A204.1 (cell line): Measurements from ENCODE around the gene CAPNS1.

ENCODE experiments used
- FAIRE-seq: peaks from 2 replicates; lab custom pipeline; 2012; peaks lifted over from hg19 to GRCh38; lab: Jason Lieb, UNC

CAPNS1 gene

DNA sequence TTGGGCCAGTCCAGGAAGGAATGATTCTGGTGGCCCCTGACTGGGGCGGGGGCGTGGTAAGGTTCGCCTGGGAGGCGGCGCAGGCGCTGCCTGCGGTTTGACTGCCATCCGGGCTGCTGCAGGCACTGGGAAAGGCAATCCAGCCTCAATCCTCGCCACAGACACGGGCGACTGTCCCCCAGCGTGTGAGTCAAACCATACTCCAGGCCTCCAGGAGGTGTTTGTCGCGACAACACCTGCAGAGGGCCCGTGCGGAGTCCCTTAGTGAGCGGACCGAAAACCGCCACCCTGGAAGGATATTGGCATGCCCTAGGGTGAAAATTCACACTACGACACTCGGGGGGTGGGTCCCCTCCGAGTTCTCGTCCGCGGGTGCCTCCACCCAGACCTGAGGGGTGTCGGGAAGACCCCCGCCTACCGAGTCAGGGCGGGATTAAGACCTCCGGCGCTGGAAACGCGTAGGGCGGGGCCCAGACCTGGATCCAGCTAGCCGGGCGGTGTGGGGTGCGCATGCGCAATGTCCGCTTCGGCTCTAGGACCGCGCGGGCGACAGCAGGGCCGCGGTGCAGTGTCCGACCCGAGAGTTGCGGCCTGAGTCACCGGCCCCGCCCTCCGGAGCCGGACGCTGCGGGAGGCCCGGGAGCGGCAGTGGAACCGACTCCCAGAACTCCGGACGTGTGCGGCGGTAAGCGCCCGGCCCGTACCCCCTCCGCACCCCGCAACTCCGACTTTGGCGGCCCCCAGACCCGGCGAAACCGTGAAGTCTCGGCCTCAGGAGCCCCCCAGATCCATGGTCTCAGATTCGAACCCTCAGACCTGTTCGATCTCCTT is at the start of gene CAPNS1:
Gene CAPNS1 (plus strand): TSS at position 594 of the 831 bp plus-strand sequence. CDS start 946 bp downstream, outside the sequence.
- FAIRE-seq = peak; percentile 64

DNA sequence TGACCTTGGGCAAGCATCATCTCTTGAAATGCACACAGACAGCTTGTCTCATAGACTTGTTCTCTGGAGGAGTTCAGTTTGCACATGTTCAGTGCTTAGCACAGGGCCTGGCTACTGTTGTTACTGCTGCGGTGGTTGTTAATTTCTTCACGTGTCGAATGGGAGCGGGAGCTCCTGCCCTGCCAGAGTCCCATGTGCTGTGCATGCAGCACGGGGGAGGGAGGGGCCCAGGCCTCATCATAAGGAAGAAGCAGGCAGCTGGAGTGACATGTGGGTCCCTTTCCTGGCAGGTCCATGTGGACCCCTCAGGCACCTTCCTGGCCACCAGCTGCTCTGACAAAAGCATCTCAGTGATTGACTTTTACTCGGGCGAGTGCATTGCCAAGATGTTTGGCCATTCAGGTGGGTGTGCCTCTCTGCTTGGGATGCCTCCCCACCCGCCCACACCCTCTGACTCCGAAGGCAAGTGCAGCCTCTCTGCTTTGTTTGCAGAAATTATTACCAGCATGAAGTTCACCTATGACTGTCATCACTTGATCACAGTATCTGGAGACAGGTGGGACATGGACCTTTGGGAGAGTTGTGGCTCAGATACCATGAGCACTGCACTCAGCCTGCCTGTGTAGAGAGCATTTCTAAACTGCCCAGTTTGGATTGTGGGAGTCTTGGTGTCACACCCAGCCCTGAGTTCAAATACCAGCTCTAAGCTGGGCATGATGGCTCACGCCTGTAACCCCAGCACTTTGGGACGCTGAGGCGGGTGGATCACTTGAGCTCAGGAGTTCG is 48.8 kb upstream of the CAPNS1 start:
- FAIRE-seq = no peak

DNA sequence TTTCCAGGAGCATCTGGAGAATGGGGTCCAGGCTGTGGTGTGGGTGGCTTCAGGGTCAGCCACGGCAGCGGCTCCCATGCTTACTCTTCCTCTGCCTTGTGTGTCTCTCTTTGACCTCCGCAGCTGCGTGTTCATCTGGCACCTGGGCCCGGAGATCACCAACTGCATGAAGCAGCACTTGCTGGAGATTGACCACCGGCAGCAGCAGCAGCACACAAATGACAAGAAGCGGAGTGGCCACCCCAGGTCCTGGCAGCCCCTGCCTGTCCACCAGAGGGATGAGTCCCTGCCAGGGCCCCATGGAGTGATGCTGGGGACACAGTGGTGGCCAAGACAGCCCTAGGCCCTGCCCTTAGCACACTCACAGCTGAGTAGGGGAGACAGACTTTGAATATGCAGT is 47.3 kb upstream of the CAPNS1 start:
- FAIRE-seq = no peak

DNA sequence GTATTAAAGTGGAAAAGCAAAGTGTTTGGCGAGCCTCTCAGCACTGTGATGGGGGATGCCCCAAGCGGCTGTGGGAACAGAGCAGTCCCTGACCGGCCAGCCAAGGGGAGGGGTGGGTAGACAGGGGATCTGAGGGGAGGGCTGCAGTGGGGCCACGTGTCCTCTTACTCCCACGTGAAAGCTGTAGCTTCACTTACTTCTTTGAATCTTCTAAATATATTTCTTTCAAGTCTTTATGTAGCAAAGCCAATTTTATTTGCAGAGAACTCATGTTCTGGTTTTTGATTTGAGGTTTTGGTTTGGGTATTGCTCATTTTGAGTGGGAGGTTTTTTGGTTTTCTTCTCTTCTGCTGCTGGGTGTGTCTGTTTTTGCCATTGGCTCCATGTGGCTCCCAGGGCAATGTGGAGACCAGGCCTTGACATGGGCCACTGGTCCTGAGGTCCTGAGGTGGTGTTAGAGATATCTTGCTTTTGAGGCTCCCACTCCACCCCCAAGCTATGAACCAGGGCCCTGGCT is 46.7 kb upstream of the CAPNS1 start:
- FAIRE-seq = no peak

DNA sequence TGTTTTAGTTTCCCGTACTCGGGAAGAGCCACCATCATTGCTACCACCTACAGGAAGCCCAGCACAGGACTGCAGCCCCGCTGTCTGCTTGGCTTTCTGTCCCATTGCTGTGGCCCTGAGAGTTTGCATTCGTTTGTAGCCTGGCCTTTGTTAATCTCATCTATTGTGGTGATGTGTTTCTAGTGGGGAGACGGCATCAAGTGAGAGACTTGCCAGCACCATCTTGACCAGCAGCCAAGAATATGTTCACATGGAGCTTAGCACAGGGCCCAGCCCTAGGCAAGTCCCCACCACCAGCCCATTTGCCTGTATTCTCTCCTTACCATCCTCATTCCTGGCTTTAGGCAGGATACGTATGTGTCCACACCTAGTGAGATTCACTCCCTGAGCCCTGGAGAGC is 46.2 kb upstream of the CAPNS1 start:
- FAIRE-seq = no peak

DNA sequence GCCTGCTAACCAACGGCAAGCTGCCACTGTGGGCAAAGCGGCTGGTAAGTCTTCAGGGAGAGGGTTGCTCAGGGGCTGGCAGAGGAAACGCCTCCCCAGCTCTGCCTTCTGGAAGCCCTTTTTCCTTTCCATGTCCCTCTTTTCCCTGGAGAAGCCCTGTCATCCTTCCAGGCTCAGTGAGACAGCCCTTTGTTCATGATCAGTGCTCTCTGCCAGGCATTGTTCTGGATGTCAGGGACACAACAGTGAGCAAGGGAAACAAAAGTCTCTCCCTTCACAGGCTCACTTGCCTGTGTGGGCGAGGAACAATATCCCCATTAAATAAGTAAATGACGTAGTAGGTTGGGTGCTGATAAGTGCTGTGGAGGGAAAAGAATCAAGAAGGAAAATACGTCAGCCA is 42.8 kb upstream of the CAPNS1 start:
- FAIRE-seq = no peak

DNA sequence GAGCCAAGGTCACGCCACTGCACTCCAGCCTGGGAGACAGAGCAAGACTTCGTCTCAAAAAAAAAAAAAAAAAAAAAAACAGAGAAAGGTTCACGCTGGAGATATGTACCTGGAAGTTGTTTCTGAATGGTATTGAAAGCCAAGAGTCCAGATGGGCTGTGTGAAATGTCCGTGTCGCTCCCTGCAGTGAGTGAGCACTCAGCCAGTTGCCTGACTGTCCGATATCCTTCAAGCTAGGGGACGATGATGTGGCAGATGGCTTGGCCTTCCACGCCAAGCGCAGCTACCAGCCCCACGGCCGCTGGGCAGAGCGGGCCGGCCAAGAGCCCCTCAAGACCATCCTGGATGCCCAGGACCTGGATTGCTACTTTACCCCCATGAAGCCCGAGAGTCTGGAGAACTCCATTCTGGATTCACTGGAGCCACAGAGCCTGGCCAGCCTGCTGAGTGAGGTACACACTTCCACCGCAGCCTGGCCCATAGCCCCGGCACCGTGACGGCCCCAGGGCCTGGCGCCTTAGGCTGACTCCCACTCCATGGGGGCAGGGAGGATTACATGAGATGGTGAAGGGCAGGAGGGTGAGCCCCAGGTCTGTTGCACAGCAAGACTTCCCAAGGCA is 40.6 kb upstream of the CAPNS1 start:
- no peak for FAIRE-seq

DNA sequence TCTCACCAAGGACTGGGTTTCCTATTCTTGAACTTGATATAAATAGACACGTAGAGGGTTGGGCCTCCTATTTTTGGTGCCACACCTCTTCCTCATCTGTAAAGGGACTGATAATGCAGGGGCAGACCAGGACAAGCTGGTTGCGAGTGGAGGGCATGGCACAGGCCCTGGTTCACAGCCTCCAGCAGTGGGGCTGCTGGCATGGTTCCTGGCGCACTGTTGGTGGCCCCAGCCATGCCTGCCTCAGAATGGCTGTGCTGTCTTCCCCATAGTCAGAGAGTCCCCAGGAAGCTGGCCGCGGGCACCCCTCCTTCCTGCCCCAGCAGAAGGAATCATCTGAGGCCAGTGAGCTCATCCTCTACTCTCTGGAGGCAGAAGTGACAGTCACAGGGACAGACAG is 39.4 kb upstream of the CAPNS1 start:
- no peak for FAIRE-seq

DNA sequence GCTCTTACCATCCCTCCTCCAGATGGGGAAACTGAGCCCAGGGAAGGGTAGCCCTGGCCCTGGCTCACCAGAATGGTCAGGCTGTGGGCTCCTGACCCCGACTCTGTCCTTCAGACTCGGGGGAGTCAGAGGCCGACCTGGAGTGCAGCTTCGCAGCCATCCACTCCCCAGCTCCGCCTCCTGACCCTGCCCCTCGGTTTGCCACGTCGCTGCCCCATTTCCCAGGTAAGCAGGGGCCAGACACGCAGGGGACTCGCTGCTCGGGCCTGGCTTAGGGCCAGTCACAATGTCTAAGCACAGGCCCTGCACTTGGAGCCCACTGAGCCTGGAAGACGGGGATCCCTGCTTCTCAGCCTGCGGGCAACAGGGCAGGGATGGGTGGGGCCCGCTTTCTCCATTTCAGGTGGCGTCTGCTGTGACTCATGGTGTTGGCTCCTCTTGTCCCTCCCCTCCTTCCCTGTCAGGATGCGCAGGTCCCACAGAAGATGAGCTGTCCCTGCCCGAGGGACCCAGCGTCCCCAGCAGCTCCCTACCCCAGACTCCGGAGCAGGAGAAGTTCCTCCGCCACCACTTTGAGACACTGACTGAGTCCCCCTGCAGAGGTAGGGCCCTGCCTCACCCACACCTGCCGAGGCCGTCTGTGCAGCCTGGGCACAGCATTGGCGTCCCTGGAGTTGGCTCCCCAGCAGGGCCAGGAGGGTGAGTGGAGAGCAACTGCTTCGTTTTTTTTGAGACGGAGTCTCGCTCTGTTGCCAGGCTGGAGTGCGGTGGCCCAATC is 38.1 kb upstream of the CAPNS1 start:
- no peak for FAIRE-seq

DNA sequence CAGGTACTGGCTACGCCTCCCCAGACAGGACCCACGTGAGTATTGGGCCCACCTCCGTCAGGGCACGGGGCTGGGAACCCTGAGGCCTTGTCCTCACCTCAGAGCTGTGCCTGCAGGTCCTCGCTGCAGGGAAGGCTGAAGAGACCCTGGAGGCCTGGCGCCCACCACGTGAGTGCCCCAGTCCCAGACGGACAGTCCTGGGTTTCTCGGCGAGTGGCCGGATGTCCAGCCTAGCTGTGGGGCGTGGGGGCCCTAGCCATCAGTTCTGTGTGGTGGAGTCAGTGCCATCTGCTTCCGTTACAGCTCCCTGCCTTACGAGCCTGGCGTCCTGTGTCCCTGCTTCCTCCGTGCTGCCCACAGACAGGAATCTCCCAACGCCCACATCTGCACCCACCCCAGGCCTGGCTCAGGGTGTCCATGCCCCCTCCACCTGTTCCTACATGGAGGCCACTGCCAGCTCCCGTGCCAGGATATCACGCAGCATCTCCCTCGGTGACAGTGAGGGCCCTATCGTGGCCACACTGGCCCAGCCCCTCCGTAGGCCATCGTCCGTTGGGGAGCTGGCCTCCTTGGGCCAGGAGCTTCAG is 36.7 kb upstream of the CAPNS1 start:
- no peak for FAIRE-seq

DNA sequence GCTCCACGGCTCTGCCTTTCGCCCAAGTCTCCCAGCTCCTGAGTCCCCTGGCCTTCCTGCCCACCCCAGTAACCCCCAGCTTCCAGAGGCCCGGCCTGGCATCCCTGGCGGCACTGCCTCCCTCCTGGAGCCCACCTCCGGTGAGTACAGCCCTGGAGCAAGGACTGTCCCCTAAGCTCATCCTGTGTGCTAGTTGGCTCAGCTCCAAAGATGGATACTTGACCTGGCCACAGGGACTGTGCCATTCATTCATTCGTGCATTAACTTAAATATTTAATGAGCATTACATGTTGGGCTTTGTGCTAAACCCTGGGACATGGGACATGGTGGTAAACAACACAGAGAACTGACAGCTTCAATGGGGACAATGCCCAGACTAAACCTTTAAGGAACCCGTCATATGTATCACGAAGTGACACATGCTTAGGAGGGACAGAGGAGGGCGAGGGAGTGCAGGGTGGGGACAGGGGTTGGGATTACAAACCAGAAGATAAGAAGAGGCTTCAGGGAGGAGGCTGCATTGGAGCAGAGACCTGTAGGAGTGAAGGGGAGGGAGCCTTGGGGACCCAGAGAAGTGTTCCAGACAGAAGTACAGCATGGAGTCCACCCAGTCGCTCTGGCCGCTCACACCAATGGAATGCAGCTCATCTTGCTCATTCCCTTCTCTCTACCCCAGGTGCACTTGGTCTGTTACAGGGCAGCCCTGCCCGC is 35.9 kb upstream of the CAPNS1 start:
- no peak for FAIRE-seq

DNA sequence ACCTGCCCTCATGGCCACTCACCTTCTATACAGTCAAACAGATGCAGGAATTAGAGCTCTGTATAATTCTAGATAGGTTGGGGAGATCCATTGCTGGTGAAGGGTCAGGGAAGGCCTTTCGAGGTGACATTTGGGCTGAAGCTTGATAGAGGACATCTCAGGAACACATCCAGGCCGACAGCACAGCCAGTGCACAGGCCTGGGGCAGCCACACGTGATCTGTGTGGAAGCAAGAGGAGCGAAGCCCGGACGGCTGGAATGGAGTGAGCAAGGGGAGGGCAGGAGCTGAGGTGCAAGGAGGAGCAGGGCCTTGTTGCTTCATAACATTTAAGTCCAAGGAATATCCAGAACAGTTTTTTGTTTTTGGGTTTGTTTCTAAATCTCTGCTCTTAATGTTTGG is 33.4 kb upstream of the CAPNS1 start:
- no peak for FAIRE-seq

DNA sequence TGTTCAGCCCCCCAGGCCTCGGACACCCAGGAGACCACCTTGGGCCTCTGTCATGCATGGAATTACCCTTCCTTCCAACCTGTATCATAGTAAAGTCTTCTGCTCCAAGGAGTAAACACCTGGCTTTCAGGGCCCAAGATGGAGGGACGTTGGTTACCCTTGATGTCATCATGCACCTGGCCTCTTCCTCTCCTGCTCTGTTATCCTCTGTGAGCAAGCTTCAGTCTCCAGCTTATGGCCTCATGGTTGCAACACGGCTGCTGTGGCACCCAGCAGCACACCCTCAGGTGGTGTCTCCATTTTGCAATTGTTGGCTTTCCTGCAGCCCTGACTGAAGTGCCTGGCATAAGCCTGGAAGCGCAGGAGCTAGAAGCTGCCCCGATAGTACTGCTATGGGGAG is 32.9 kb upstream of the CAPNS1 start:
- FAIRE-seq = no peak

DNA sequence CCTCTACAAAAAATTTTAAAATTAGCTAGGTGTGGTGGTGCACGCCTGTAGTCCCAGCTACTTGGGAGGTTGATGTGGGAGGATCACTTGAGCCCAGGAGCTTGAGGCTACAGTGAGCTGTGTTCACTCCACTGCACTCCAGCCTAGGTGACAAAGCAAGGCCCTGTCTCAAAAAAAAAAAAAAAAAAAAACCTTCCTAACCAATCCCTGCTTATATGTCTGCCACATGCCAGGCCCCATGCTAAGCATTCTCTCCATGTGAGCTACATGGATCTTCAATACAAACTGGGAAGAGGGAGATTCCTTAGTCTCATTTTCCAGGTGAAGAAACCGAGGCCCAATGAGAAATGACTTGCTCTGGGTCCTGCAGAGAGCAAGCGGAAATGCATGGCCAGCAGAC is 31.2 kb upstream of the CAPNS1 start:
- no peak for FAIRE-seq

DNA sequence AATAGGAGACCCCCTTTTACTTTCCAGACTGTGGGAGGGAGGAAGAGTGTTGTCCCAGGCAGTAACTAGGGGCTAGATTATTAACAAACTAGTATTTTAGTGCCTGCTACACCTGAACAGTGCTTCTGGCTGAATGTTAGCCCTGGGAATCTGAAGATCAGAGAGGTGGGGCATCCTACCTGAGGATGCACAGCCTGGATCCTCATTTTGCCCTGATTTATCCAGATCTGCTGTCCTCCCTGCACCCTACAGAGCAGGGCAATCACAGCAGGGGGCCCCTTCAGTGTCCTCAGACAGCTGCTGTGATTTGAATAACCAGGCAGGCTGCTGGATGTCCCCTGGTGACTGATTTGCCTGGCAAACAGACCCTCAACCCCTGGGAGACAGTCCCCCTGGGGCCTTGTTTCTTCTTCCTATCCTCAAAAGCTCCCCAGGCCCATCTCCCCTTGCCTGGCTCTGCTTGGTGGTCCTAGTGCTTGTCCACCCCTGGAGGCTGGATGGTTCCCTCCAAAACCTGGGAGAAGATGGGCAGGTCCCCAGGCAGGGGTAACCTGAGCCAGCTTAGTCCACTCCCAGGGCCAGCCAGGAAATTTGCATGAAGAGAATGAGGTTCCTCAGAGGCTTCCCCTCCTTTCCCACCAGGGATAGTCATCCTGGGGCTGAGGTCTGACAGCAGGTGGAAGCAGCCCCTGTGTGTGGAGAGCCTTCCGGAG is 29.2 kb upstream of the CAPNS1 start, which contains the start of gene OVOL3:
Gene OVOL3 (plus strand): TSS at position 657 of the 713 bp plus-strand sequence. CDS start 60 bp downstream, outside the sequence.
- no peak for FAIRE-seq

DNA sequence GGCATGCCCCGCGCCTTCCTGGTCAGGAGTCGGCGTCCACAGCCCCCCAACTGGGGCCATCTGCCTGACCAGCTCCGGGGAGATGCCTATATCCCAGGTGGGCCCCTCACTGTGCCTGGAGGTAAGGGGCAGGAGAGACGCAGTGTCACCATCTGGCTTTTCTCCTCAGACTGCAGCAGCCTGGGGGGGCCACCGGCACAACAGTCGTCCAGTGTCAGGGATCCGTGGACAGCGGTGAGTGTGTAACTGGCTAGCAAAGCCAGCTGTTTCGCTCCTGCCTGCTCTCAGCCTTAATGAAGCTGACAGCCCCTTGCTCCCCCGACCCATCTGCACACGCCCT is 28.7 kb upstream of the CAPNS1 start:
- no peak for FAIRE-seq

DNA sequence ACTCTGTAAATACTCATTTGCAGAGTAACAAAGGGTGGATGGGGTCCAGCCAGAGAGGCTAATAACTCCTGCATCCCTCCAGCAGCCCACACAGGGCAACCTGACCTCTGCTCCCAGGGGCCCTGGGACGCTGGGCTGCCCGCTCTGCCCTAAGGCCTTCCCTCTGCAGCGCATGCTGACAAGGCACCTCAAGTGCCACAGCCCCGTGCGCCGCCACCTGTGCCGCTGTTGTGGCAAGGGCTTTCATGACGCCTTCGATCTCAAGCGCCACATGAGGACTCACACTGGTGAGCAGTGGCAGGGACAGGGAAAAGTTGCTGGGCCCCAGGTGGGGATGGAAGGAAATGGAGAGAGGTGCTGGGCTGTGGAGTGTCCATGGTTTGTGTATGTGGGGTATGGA is 27.2 kb upstream of the CAPNS1 start:
- no peak for FAIRE-seq

DNA sequence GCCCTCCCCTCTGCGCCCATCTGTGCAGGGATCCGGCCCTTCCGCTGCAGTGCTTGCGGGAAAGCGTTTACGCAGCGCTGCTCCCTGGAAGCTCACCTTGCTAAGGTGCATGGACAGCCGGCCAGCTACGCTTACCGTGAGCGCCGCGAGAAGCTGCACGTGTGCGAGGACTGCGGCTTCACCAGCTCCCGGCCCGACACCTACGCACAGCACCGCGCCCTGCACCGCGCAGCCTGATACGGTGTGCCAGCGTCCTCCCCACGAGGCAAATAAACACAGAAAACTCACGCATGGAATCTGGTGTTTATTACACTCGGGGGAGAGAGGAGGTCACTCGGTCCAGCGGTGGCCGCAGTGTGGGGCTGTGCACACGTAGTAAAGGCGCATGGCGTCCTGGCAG is 26.4 kb upstream of the CAPNS1 start:
- no peak for FAIRE-seq

DNA sequence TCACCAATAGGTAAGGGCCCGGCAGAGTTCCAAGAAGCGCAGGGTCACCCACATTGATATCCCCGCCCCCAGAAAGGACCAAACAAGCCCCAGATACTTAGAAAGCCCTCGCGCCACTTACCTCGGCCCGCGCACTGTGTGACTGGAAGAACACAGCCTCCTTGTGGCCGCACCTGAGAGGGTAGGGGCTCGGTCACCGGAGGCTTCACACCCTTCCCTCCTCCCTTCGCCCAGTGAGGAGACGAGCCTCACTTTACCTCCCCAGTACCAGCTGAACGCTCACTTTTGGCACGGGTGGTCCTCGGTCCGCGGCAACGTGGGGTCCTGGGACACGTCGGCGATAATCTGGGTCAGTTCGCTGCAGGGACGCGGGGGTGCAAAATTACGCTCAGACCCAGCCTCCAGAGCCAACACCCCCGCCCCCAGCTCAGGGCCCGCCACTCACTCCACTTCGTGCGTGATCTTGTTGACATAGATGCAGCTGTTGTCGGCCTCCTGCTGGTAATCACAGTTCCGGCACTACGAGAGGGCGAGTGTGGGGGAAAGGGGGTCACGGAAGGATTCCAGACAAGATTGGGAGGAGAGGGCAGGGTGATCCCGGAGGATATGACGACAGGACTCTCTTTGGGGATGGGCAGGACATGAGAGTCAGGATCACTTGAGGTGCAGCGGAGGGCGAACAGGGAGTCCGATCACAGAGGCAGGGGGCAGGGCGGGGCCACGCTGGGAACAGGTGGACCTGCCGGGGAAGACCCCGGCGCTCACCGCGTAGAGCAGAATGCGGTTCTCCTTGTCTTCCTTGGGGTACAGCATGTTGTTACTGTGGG is 25.8 kb upstream of the CAPNS1 start:
- FAIRE-seq = no peak
